H9 (cell line): ENCODE data around the gene PRKCA. TPM values are rescaled to one million over a fixed set of nuclear protein-coding genes. Genes with fewer than 3 reads are reported as not detected.

Experiments used
- DNase-seq: peaks from one replicate; pipeline ENCODE4 v3.0.0-alpha.2; 2017
- H2AFZ ChIP-seq: one replicate; pipeline ENCODE4 v1.6.1; 2013; ENCODE audit warnings: mild to moderate bottlenecking, low read length, control low read depth, moderate library complexity
- H2AK5ac ChIP-seq: 2 replicates; pipeline ENCODE4 v1.6.1; 2013; ENCODE audit warnings: low read length, control low read depth, mixed read lengths; ENCODE audit not compliant: insufficient read length
- H2BK120ac ChIP-seq: one replicate; pipeline ENCODE4 v1.6.1; 2013; ENCODE audit warnings: low read depth, mild to moderate bottlenecking, low read length, control low read depth, inconsistent platforms; ENCODE audit not compliant: poor library complexity, severe bottlenecking
- H2BK12ac ChIP-seq: 2 replicates; pipeline ENCODE4 v1.6.1; 2013; ENCODE audit warnings: low read length, control low read depth, mixed read lengths, low read depth; ENCODE audit not compliant: insufficient read length
- H2BK15ac ChIP-seq: 2 replicates; pipeline ENCODE4 v1.6.1; 2013; ENCODE audit warnings: low read depth, low read length, control low read depth
- H2BK20ac ChIP-seq: one replicate; pipeline ENCODE4 v1.6.1; 2013; ENCODE audit warnings: low read depth, mild to moderate bottlenecking, low read length, control low read depth, inconsistent platforms; ENCODE audit not compliant: poor library complexity, severe bottlenecking
- H2BK5ac ChIP-seq: 2 replicates; pipeline ENCODE4 v1.6.1; 2013; ENCODE audit warnings: low read length, control low read depth, mixed read lengths; ENCODE audit not compliant: insufficient read length
- H3K14ac ChIP-seq: 2 replicates; pipeline ENCODE4 v1.6.1; 2013; ENCODE audit warnings: low read length, control low read depth; ENCODE audit not compliant: insufficient read depth
- H3K18ac ChIP-seq: 2 replicates; pipeline ENCODE4 v1.6.1; 2013; ENCODE audit warnings: low read depth, mild to moderate bottlenecking, mixed read lengths, low read length, control low read depth; ENCODE audit not compliant: insufficient read length
- H3K23ac ChIP-seq: 2 replicates; pipeline ENCODE4 v1.6.1; 2013; ENCODE audit warnings: low read length, control low read depth, mixed read lengths, low read depth; ENCODE audit not compliant: insufficient read length
- H3K23me2 ChIP-seq: 2 replicates; pipeline ENCODE4 v1.6.1; 2013; ENCODE audit warnings: low read depth, mild to moderate bottlenecking, mixed read lengths, low read length, control low read depth; ENCODE audit not compliant: insufficient read length, poor library complexity, severe bottlenecking
- H3K27ac ChIP-seq: 2 replicates; pipeline ENCODE4 v1.5.1; 2013; ENCODE audit warnings: low read length, control low read depth, mixed read lengths, low read depth; ENCODE audit not compliant: insufficient read length
- H3K27me3 ChIP-seq: 2 replicates; pipeline ENCODE4 v1.6.1; 2013; ENCODE audit warnings: low read length, control low read depth, inconsistent platforms; ENCODE audit not compliant: insufficient read depth
- H3K4ac ChIP-seq: 2 replicates; pipeline ENCODE4 v1.6.1; 2013; ENCODE audit warnings: low read depth, mild to moderate bottlenecking, control low read depth, inconsistent platforms, low read length, moderate library complexity
- H3K4me1 ChIP-seq: 2 replicates; pipeline ENCODE4 v1.6.1; 2013; ENCODE audit warnings: low read length, control low read depth, inconsistent platforms; ENCODE audit not compliant: insufficient read depth
- H3K4me2 ChIP-seq: 2 replicates; pipeline ENCODE4 v1.6.1; 2013; ENCODE audit warnings: low read length, control low read depth, mixed read lengths; ENCODE audit not compliant: insufficient read length, insufficient read depth
- H3K56ac ChIP-seq: 2 replicates; pipeline ENCODE4 v1.6.1; 2013; ENCODE audit warnings: low read depth, mild to moderate bottlenecking, mixed read lengths, low read length, control low read depth; ENCODE audit not compliant: insufficient read length
- H3K79me1 ChIP-seq: 2 replicates; pipeline ENCODE4 v1.6.1; 2013; ENCODE audit warnings: low read depth, mild to moderate bottlenecking, moderate library complexity, low read length, control low read depth, inconsistent platforms; ENCODE audit not compliant: insufficient read depth, poor library complexity, severe bottlenecking
- H3K79me2 ChIP-seq: 2 replicates; pipeline ENCODE4 v1.6.1; 2013; ENCODE audit warnings: low read length, control low read depth, inconsistent platforms; ENCODE audit not compliant: insufficient read depth
- H3K9ac ChIP-seq: 2 replicates; pipeline ENCODE4 v1.6.1; 2013; ENCODE audit warnings: low read length, control low read depth, mixed read lengths; ENCODE audit not compliant: insufficient read length; ENCODE audit errors: extremely low read depth
- H3K9me3 ChIP-seq: one replicate; pipeline ENCODE4 v1.6.1; 2013; ENCODE audit warnings: low read depth, low read length, inconsistent platforms; ENCODE audit not compliant: control insufficient read depth
- H3T11ph ChIP-seq: one replicate; pipeline ENCODE4 v1.6.1; 2013; ENCODE audit warnings: mild to moderate bottlenecking, low read length, control low read depth, inconsistent platforms
- H4K20me1 ChIP-seq: one replicate; pipeline ENCODE4 v1.6.1; 2013; ENCODE audit not compliant: control insufficient read depth, insufficient read length, insufficient read depth
- H4K5ac ChIP-seq: 2 replicates; pipeline ENCODE4 v1.6.1; 2013; ENCODE audit warnings: low read depth, mild to moderate bottlenecking, mixed read lengths, low read length, control low read depth; ENCODE audit not compliant: insufficient read length
- H4K8ac ChIP-seq: replicated peaks from 2 replicates; pipeline ENCODE4 v1.6.1; 2013; ENCODE audit warnings: low read length, control low read depth, mixed read lengths, low read depth; ENCODE audit not compliant: insufficient read length
- H4K91ac ChIP-seq: 2 replicates; pipeline ENCODE4 v1.6.1; 2013; ENCODE audit warnings: low read depth, mild to moderate bottlenecking, moderate library complexity, mixed read lengths, low read length, control low read depth; ENCODE audit not compliant: insufficient read length
- H3K27ac Mint-ChIP-seq, 3 experiments: 2 replicates in 2 of 3; 3 replicates in 1 of 3; pipeline ENCODE4 v1.8.0; 2020 to 2021; ENCODE audit warnings: mixed read lengths in 3 of 3, mild to moderate bottlenecking in 1 of 3, moderate library complexity in 1 of 3
- H3K27me3 Mint-ChIP-seq: 2 replicates; pipeline ENCODE4 v1.8.0; 2021; ENCODE audit warnings: low read depth, mild to moderate bottlenecking, moderate library complexity, mixed read lengths
- H3K36me3 Mint-ChIP-seq, 3 experiments: 2 replicates in 2 of 3; 3 replicates in 1 of 3; pipeline ENCODE4 v1.8.0; 2020 to 2021; ENCODE audit warnings: low read depth in 3 of 3, mixed read lengths in 3 of 3; ENCODE audit not compliant: insufficient read depth in 1 of 3
- H3K4me1 Mint-ChIP-seq, 2 experiments: 2 replicates each; pipeline ENCODE4 v1.8.0; 2020; ENCODE audit warnings: mixed read lengths in 2 of 2
- H3K4me3 Mint-ChIP-seq, 2 experiments: 2 replicates in 1 of 2; 3 replicates in 1 of 2; pipeline ENCODE4 v1.8.0; 2020 to 2021; ENCODE audit warnings: mild to moderate bottlenecking in 2 of 2, mixed read lengths in 2 of 2, moderate library complexity in 1 of 2
- H3K9me3 Mint-ChIP-seq, 2 experiments: 2 replicates in 1 of 2; 3 replicates in 1 of 2; pipeline ENCODE4 v1.8.0; 2020; ENCODE audit warnings: mild to moderate bottlenecking in 2 of 2, mixed read lengths in 2 of 2, moderate library complexity in 1 of 2
- WGBS: extraction: QIAGEN DNeasy Blood & Tissue Kit; methylation state at CpG from one replicate; pipeline ENCODE4 v1.1.7; 2013; ENCODE audit warnings: missing lambda C conversion rate, low lambda C conversion rate, mixed read lengths; ENCODE audit not compliant: insufficient read length; ENCODE audit errors: extremely low coverage; 5-methylcytosine and 5-hydroxymethylcytosine counted together
- total RNA-seq: library from RNA; stranded (reverse); gene quantifications from 2 replicates; pipeline ENCODE4 v1.2.1, GENCODE V29; 2021
- TF ChIP-seq, protein P1 (sequence below): fragments of 200-600 bp; sonication (generic); conservative IDR thresholded peaks from 3 replicates; pipeline ENCODE4 v1.8.0; 2021; ENCODE audit warnings: antibody characterized with exemption, mild to moderate bottlenecking

Gene PRKCA
- total RNA-seq, 1 experiment from 2014 or later, result 10.5 TPM

DNA sequence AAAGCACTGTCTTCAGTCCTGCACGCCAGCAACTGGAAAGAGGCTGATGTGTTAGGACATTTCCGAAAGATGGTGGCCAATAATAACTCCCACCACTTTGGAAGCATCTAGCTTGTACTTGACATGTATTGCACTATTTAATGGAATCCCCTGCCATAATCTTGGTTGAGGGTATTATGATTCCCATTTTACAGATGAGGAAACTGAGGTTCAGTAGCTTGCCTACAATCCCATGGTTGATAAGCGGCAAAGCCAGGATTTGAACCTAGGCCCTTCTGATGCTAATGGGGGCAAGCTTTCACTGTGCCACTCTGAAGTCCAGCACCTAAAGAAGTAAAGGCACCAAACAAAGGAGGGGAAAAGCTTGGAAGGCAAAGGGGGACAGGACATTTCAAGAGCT lies 540.5 kb downstream of the PRKCA start:
- Histone ChIP-seq H2AK5ac (no peak overlapping the region), H2AFZ (no peak overlapping the region), H2BK120ac (no peak overlapping the region), H4K5ac (no peak overlapping the region), H3K4ac (no peak overlapping the region), H3K23me2 (no peaks in the 10 kb centered on the region), H3K9ac (no peak overlapping the region), H3T11ph (no peak overlapping the region), H3K23ac (no peak overlapping the region), H3K27me3 (no peaks in the 10 kb centered on the region), H4K91ac (no peak overlapping the region), H3K9me3 (no peaks in the 10 kb centered on the region), H3K56ac (no peak overlapping the region), H3K4me2 (no peak overlapping the region), H4K8ac (no peak overlapping the region), H3K14ac (no peak overlapping the region), H4K20me1 (no peaks in the 10 kb centered on the region), H3K18ac (no peak overlapping the region), H3K27ac (no peak overlapping the region), H2BK15ac (no peak overlapping the region), H3K79me1 (no peaks in the 10 kb centered on the region), H3K4me1 (no peaks in the 10 kb centered on the region), H2BK5ac (no peak overlapping the region), H2BK20ac (no peak overlapping the region), H3K79me2 (no peaks in the 10 kb centered on the region), H2BK12ac (no peak overlapping the region)
- Mint-ChIP-seq H3K27me3 (peaks cover 11% of the 10 kb centered on the region), H3K36me3 (peaks cover 2 to 9% (median 3%) of the 10 kb centered on the region in 3 experiments; a peak in 6 of 7 replicates), H3K4me3 (no peak overlapping the region), H3K4me1 (no peaks in the 10 kb centered on the region), H3K27ac (no peak overlapping the region), H3K9me3 (peaks cover 16 to 24% of the 10 kb centered on the region in 2 experiments)
- WGBS, result no CpG with 5 or more reads among the region's 3 CpGs
- TF ChIP-seq, protein P1, sequence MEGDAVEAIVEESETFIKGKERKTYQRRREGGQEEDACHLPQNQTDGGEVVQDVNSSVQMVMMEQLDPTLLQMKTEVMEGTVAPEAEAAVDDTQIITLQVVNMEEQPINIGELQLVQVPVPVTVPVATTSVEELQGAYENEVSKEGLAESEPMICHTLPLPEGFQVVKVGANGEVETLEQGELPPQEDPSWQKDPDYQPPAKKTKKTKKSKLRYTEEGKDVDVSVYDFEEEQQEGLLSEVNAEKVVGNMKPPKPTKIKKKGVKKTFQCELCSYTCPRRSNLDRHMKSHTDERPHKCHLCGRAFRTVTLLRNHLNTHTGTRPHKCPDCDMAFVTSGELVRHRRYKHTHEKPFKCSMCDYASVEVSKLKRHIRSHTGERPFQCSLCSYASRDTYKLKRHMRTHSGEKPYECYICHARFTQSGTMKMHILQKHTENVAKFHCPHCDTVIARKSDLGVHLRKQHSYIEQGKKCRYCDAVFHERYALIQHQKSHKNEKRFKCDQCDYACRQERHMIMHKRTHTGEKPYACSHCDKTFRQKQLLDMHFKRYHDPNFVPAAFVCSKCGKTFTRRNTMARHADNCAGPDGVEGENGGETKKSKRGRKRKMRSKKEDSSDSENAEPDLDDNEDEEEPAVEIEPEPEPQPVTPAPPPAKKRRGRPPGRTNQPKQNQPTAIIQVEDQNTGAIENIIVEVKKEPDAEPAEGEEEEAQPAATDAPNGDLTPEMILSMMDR, result no peak
- no peak for DNase-seq
